ENCODE results near the gene ADAMTS6. TPM values are rescaled to one million over a fixed set of nuclear protein-coding genes. Genes with fewer than 3 reads are reported as not detected.
"Not testable (repeated sequence)": the region's sequence is repeated elsewhere in the genome, so short reads cannot be mapped to it uniquely, and the experiment has no call there.

The ADAMTS6 gene
- total RNA-seq, 2 donors from 2014 or later, result 0.91 to 20.7 TPM

DNA sequence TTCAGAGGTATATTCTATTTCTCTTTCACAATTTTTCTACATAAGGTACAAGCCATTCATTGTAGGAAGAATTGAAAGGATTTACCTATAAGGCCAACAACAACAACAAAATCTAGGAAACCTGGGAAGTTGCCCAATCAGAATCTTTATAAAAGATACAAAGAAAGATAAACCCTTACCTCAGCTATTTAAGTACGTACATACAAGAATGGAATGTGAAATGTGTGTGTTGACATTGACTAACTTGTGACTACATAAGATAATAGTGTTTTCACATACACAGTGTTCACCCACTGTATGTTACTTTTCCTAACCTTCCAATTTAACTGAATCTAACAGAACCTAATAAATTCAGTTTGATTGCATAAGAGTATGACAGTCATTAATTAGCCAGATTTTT lies 154.1 kb downstream of the ADAMTS6 start:
- TF ChIP-seq, protein P1, sequence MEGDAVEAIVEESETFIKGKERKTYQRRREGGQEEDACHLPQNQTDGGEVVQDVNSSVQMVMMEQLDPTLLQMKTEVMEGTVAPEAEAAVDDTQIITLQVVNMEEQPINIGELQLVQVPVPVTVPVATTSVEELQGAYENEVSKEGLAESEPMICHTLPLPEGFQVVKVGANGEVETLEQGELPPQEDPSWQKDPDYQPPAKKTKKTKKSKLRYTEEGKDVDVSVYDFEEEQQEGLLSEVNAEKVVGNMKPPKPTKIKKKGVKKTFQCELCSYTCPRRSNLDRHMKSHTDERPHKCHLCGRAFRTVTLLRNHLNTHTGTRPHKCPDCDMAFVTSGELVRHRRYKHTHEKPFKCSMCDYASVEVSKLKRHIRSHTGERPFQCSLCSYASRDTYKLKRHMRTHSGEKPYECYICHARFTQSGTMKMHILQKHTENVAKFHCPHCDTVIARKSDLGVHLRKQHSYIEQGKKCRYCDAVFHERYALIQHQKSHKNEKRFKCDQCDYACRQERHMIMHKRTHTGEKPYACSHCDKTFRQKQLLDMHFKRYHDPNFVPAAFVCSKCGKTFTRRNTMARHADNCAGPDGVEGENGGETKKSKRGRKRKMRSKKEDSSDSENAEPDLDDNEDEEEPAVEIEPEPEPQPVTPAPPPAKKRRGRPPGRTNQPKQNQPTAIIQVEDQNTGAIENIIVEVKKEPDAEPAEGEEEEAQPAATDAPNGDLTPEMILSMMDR (IDR thresholded peaks at IDR 0.05), result no peak
- no peak for DNase-seq (ENCODE audit: low spot score)
- no peak overlapping the region for H3K4me3 ChIP-seq
- WGBS, result 36% methylated on average over 1 of the region's 1 CpG
- H3K27me3 ChIP-seq (replicated peaks; ENCODE audit: insufficient read depth), result no peaks in the 10 kb centered on the region
- no peaks in the 10 kb centered on the region for H3K36me3 ChIP-seq
- H3K9me3 ChIP-seq, result no peaks in the 10 kb centered on the region
- intact Hi-C loops (cut with DNase I), result no loop called here
- no peaks in the 10 kb centered on the region for H3K4me1 ChIP-seq (replicated peaks)
- H3K27ac ChIP-seq, result no peak overlapping the region

DNA sequence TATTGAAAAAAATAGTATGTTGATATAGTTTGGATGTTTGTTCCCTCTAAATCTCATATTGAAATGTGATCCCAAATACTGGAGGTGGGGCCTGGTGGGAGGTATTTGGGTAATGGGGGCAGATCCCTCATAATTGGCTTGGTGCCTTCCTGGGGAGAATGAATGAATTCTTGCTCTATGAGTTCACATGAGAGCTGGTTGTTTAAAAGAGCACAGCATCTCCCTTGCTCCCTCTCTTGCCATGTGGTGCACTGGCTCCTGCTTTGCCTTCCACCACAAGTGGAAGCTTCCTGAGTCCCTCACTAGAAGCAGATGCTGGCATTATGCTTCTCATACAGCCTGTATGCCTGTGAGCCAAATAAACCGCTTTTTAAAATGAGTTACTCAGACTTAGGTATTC lies 154.8 kb downstream of the ADAMTS6 start:
- 90% methylated on average over 1 of the region's 1 CpG for whole genome bisulfite sequencing
- intact Hi-C loops (cut with DNase I), result no loop called here
- H3K27ac ChIP-seq, result no peak overlapping the region
- no peak overlapping the region for H3K4me3 ChIP-seq
- TF ChIP-seq POLR2AphosphoS5 (IDR thresholded peaks at IDR 0.05) (no peak), POLR2A (IDR thresholded peaks at IDR 0.05) (no peak)
- TF ChIP-seq, protein P1 (IDR thresholded peaks at IDR 0.05), result no peak
- H3K9me3 ChIP-seq, result no peaks in the 10 kb centered on the region
- no peaks in the 10 kb centered on the region for H3K36me3 ChIP-seq
- no peaks in the 10 kb centered on the region for H3K27me3 ChIP-seq (replicated peaks; ENCODE audit: insufficient read depth)
- H3K4me1 ChIP-seq (replicated peaks), result no peaks in the 10 kb centered on the region
- DNase-seq (ENCODE audit: low spot score), result no peak

DNA sequence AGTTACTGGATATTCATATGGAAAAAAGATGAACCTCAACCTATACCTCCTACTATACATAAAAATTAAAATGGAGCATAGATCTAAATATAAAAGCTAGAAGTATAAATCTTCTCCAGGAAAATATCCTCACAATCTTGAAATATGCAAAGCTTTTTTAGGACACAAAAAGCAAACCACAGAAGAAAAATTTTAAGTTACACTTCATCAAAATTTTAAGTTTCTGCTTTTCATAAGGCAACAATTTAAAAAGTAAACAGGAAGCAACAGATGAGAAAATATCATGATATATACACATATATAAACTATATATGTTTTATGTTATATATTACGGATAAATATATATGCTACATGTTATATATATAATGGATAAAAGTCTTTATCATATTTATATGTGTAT lies 157.5 kb downstream of the ADAMTS6 start:
- no peaks in the 10 kb centered on the region for H3K36me3 ChIP-seq
- no peaks in the 10 kb centered on the region for H3K4me1 ChIP-seq (replicated peaks)
- WGBS, result 90% methylated on average over 1 of the region's 1 CpG
- intact Hi-C loops (cut with DNase I), result no loop called here
- H3K27me3 ChIP-seq (replicated peaks; ENCODE audit: insufficient read depth), result no peaks in the 10 kb centered on the region
- TF ChIP-seq POLR2AphosphoS5 (IDR thresholded peaks at IDR 0.05) (no peak), POLR2A (IDR thresholded peaks at IDR 0.05) (no peak)
- TF ChIP-seq, protein P1 (IDR thresholded peaks at IDR 0.05), result no peak
- no peaks in the 10 kb centered on the region for H3K9me3 ChIP-seq
- H3K4me3 ChIP-seq, result no peak overlapping the region
- no peak for DNase-seq (ENCODE audit: low spot score)
- H3K27ac ChIP-seq, result no peak overlapping the region

DNA sequence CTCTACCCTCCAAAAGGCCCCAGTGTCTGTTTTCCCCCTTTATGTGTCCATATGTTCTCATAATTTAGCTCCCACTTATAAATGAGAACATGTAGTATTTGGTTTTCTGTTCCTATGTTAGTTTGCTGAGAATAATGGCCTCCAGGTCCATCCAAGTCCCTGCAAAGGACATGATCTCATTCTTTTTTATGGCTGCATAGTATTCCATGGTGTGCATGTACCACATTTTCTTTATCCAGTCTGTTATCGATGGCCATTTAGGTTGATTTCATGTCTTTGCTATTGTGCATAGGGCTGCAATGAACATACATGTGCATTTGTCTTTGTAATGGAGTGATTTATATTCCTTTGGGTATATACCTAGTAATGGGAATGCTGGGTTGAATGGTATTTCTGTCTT lies 161.0 kb downstream of the ADAMTS6 start:
- H3K36me3 ChIP-seq; intact Hi-C loops (cut with DNase I); H3K4me1 ChIP-seq (replicated peaks); H3K9me3 ChIP-seq; H3K27ac ChIP-seq; H3K4me3 ChIP-seq; H3K27me3 ChIP-seq (replicated peaks; ENCODE audit: insufficient read depth); DNase-seq (ENCODE audit: low spot score): not testable (repeated sequence)
- 94% methylated on average over 1 of the region's 1 CpG for WGBS

DNA sequence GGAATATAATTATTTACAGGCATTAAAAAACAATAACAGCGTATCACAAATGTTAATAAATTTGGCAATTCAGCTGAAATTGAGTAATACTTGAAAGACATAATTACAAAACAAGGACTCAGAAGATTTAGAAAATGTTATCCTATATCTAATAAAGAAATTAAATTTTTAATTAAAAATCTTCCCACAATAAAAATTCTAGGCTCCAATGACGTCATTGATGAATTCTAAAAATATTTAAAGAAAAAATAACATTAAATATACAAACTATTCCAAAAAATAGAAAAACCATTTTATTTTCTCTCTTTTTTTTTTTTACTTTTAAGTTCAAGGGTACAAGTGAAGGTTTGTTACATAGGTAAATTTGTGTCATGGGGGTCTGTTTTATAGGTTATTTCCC lies 161.5 kb downstream of the ADAMTS6 start:
- 92% methylated on average over 2 of the region's 2 CpGs for WGBS
- Histone ChIP-seq H3K4me1 (replicated peaks) (no peaks in the 10 kb centered on the region), H3K27me3 (replicated peaks; ENCODE audit: insufficient read depth) (no peaks in the 10 kb centered on the region), H3K27ac (no peak overlapping the region), H3K36me3 (no peaks in the 10 kb centered on the region), H3K4me3 (no peak overlapping the region), H3K9me3 (no peaks in the 10 kb centered on the region)
- TF ChIP-seq, protein P1 (IDR thresholded peaks at IDR 0.05), result no peak
- TF ChIP-seq POLR2A (IDR thresholded peaks at IDR 0.05) (no peak), POLR2AphosphoS5 (IDR thresholded peaks at IDR 0.05) (no peak)
- intact Hi-C loops (cut with DNase I), result no loop called here
- no peak for DNase-seq (ENCODE audit: low spot score)
